GM12892 (cell line): ENCODE measurements around the gene NPFF.
"Not testable (repeated sequence)": the region's sequence is repeated elsewhere in the genome, so short reads cannot be mapped to it uniquely, and the experiment has no call there.

Experiments used
- DNase-seq: peaks from one replicate; pipeline ENCODE4 v3.0.0; 2011; ENCODE audit not compliant: insufficient read length
- FAIRE-seq: peaks from 2 replicates; lab custom pipeline; 2011; peaks lifted over from hg19 to GRCh38; lab: Jason Lieb, UNC
- POLR2A ChIP-seq: IDR thresholded peaks from 2 replicates; pipeline ENCODE4 v1.6.1; 2011; ENCODE audit warnings: low read depth, low read length, control low read depth
- POLR2AphosphoS5 ChIP-seq: IDR thresholded peaks from 2 replicates; pipeline ENCODE4 v1.6.1; 2011; ENCODE audit warnings: low read depth, low read length, control low read depth
- TAF1 ChIP-seq: IDR thresholded peaks from 2 replicates; pipeline ENCODE4 v1.6.1; 2011; ENCODE audit warnings: low read depth, mild to moderate bottlenecking, control low read depth, low read length, borderline replicate concordance

NPFF gene

DNA sequence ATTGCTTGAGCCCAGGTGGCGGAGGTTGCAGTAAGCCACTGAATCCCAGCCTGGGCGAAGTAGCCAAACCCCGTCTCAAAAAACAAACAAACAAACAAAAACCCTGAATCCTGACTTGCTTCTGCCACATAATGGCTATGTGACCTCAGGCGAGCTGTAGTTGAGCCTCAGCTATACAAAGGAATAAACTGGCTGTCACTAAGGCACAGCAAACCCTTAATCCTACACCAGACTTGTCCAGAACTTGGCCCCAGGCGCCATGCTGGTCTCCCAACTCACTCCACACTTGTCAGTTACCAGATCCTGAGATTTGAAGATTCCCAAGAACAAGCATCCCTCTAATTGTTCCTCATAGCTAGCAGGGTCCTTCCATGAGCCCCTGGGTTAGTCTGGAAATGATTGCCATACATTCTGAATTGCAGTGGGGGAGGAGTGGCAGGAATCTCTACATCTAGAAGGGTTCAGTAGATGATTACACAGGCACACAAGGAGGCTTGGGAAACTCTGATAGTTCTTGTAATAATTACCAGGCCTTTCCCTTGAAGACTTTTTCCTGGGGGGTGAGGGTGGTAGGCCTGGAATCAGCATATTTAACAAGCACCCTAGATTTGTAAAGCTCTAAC lies 17.9 kb downstream of the NPFF start:
- FAIRE-seq: no peak
- no peak for TF ChIP-seq POLR2AphosphoS5
- TF ChIP-seq POLR2A: no peak
- no peak for TF ChIP-seq TAF1
- no peak for DNase-seq

DNA sequence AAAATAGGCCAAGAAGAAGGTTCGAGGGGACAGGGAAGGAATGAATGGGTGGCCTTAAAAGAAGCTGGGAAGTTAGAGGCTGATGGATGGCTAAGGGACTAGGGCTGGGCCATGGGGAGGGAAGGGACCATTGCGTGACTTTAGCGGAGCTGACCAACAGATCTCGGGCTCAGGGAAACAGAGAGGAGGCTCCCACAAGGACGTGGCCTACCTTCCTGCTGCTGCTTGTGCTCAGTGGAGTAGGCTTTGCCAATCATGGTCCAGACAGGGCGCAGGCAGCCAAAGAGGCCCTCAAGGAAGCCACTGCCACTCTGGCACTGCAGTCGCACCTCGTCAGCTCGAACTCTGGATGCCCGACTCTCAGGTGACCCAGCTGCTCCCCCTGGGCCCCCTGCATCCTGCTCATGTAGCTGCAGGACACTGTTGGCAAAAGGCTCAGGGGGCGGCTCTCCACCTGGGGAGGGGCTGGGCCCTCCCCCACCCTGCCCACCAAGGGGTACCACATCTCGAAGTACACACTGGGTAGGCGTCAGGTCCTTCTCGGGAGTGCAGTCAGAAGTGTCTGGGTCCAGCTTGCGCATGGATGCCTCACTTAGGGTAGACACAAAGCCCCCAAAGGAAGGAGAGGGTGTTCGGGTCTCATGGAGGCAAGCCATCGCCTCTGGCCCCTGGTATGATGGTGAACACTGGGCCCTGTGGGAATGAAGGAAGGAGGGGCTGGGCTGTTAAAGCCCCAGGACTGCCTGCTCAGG lies 20.4 kb downstream of the NPFF start:
- no peak for FAIRE-seq
- TF ChIP-seq POLR2AphosphoS5 (no peak; the same call in 1 of the 2 replicates), POLR2A (no peak; the same call in 1 of the 2 replicates), TAF1 (no peak)
- no peak for DNase-seq

DNA sequence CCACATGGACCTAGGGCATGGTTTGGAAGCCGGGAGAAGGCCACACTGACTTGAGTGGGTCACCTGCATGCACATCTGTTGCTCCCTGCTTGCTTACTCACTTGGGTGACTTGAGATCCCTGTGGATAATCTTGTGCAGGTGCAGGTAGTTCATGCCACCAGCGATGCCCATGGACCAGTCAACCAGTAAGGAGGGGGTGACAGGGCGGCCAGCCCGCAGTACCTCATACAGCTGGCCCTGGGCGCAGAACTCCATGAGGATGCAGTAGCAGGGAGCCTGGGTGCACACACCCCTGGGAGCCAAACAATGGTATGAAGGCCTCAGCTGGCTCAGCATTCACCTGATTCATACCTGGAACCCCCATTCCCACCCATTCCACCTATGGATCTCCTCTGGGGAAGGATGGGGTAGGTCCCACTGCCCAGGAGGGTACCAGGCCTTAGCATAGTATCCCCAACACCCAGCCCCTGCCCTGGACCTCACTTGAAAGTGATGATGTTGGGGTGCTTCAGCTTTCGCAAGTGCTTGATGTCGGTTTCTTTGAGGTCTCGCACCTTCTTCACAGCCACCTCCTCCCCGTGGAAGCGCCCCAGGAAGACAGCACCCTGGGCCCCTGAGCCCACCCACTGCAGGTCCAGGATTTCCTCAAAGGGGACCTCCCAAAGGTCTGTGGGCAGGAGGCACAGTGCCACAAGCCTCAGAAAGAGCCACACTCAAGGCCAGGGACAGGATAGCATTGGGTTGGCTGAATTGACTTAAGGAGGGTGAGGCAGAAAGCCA lies 21.1 kb downstream of the NPFF start:
- FAIRE-seq: no peak
- TF ChIP-seq POLR2A (peak; percentile 14), TAF1 (no peak)
- DNase-seq: no peak

DNA sequence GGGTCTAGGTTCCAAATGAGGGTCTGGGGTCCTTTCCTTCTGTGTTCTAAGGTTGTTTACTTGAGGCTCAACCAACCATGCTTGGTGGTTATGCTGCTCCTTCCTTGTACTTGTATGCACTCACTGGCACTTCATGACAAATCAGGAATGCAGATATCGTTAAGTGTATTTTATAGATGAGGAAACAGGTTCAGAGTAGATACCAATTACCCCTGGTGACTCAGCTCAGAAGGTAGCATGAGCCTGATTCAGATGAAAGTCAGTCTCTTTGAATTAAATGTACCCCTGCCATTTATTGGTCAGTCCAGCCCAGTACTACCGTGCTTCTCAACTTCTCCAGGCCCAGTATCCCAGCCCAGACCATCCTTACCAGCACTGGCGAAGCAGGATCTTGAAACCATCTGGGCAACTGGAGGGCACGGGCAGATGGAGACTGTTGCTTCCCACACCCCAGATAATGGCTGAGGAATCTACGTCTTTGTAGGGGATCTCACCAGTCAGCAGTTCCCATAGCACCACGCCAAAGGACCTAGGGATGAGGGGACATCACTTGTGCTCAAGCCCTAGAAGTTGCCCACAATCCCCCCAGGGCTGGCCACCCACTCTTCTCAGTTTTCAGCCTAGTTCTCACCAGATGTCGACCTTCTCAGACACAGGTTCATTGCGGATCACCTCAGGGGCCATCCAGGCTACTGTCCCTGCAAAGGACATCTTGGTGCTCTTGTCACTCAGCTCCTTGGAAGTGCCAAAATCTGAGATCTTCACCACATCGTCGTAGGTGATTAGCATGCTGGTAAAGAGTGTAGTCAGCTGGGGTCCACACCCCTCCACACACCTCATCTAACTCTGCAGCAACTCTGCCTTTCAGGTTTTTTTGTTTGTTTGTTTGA lies 22.4 kb downstream of the NPFF start:
- no peak for DNase-seq
- FAIRE-seq: no peak
- TF ChIP-seq POLR2AphosphoS5 (no peak; the same call in 1 of the 2 replicates), TAF1 (no peak), POLR2A (no peak; the same call in 1 of the 2 replicates)

DNA sequence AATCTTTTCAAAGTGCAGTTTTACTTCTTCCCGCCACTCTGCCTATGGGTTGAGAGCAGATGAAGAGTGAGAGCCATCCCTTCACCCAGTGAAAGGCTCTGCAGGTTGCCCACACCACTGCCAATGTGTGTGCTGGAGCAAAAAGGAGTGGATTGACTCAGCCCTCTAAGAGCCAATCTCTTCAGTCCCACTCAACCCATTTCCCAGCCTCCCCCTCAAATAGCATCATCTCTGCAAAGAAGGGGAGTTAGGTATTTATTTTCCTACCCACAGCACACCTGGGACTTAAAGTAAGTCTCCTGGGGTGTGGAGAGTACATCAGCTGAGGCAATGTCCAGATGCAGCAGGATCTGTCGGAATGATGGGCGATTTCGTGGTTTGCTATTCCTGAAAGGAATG lies 23.3 kb downstream of the NPFF start:
- TF ChIP-seq POLR2A (no peak), POLR2AphosphoS5 (no peak), TAF1 (no peak)
- DNase-seq (no peak), FAIRE-seq (no peak)

DNA sequence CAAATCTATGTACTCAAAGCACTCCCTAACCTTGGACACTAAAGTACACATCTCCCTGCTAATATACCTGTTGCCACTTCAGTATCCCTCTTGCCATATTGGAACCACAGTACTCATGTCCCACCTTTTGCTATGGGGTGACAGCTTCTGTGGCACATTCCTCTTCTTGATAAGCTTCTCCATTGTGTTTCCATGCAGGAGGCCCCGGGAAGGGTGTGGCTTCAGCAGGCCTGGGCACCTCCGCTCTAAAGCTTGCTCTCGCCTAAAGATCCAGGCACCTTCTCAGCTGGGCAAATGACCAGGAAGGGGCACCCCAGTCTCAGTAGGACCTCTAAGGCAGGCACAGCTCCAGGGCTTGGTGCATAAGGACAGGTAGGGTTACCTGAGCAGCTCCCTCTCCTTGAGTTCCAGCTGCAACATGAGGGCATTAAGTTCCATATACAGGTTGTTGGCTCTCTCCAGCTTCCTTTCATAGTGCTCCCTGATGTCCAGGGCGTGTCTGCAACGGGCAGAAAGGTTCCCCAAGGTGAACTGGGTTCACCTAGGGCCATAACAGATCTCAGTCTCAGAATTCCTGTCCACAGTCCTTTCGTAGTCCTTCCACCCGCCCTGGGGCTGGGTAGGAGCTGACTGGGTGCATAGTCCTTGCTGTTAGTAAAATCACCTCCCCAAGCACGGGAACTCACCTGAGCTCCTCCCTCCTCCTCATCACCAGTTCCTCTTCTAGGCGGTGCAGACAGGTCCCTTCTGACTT lies 23.9 kb downstream of the NPFF start:
- FAIRE-seq (no peak), DNase-seq (no peak)
- TF ChIP-seq POLR2AphosphoS5 (peak; percentile 80), POLR2A (no peak; the same call in 1 of the 2 replicates)

DNA sequence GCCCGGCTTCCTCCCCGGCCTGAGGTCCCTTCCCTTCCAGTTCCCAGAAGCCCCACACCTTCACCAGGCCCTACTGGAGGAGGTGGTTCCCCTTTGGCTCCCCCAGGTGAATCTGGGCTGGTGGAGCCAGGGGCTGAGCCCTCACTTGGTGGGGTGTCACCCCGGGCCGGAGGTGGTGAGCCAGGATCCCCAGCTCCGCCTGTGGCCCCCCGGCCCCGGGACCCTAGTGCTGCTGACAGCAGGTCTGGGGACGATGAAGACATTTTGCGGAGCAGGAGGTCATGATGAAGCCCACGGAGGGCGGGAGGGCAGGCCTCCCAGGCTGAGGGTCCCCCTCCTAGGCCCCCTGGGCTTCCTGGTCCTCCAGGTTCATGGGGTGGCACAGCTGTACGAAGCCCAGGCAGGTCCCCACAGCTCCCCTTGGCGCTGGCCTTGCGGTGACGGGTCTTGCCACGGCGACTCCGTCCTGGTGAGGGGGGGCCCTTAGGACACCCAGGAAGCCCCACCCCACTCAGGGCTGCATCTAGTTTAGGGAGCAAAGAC lies 24.6 kb downstream of the NPFF start:
- peak; percentile 68 for TF ChIP-seq POLR2AphosphoS5
- no peak for TF ChIP-seq TAF1
- DNase-seq (no peak), FAIRE-seq (no peak)

DNA sequence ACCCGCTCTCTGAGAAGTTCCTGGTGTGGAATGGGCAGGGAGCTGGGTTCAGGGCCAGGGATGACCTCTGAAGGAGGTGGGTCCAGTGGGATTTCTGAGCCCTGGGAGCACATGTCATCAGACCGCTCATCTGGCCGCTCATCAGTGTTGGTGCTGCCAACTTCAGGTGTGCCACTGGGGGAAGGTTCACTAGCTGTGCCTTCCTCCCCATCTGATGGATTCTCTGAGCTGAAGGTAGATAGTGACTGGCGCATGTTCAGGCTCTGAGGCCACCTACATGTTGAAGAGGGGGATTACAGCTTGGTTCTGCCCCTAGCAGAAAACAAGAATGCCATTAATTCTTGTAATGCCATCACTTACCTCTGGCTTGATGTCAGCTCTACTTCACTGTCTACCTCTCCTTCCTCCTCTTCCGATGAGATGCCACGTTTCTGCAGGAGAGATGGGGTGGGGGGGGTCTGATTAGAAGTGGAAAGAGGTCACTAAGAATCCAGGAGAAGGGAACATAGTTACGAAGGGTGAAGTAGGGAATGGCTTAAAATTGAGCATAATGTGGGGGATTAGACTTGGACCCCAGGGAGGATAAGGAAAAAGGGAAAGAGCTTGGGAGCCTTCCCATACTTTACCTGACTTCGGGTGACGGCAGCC lies 25.2 kb downstream of the NPFF start:
- DNase-seq (no peak), FAIRE-seq (no peak)
- TF ChIP-seq POLR2AphosphoS5 (0 out of 2 replicates have a peak, but pooled peaks have one; percentile 21), TAF1 (no peak), POLR2A (peak; percentile 57)

DNA sequence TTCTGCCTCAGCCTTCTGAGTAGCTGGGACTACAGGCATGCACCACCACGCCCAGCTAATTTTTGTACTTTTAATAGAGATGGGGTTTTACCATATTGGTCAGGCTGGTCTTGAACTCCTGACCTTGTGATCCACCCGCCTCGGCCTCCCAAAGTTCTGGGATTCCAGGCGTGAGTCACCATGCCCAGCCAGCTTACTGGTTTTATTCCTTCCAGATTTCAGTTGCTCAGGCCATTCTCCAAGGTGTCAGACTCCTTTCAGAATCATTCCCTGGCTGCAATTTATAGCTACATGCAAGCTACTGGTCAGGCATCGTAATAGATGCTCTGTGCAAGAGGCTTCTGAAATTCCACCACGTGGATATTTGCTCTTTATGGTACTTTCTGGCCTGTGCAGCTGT lies 25.8 kb downstream of the NPFF start:
- DNase-seq, FAIRE-seq: not testable (repeated sequence)
